BLaER1 (cell line): ENCODE data around the gene IFNG-AS1.

Experiments used
- H3K27ac ChIP-seq: shearing (Covaris generic); formaldehyde crosslinking; 2 replicates; pipeline ENCODE4 v1.8.1; 2022
- H3K27me3 ChIP-seq: shearing (Covaris generic); formaldehyde crosslinking; 2 replicates; pipeline ENCODE4 v1.8.1; 2022
- H3K36me3 ChIP-seq: shearing (Covaris generic); formaldehyde crosslinking; 2 replicates; pipeline ENCODE4 v1.8.1; 2022
- H3K4me1 ChIP-seq: shearing (Covaris generic); formaldehyde crosslinking; 2 replicates; pipeline ENCODE4 v1.8.1; 2022
- H3K4me2 ChIP-seq: shearing (Covaris generic); formaldehyde crosslinking; 2 replicates; pipeline ENCODE4 v1.8.1; 2022
- H3K4me3 ChIP-seq: shearing (Covaris generic); formaldehyde crosslinking; 2 replicates; pipeline ENCODE4 v1.8.1; 2022
- H3K9ac ChIP-seq: shearing (Covaris generic); formaldehyde crosslinking; 2 replicates; pipeline ENCODE4 v1.8.1; 2022
- H3K9me3 ChIP-seq: shearing (Covaris generic); formaldehyde crosslinking; 2 replicates; pipeline ENCODE4 v1.8.1; 2022
- H4K20me1 ChIP-seq: shearing (Covaris generic); formaldehyde crosslinking; 2 replicates; pipeline ENCODE4 v1.8.1; 2022
- Cebpa-rat ChIP-seq: shearing (Covaris generic); IDR thresholded peaks from 2 replicates; pipeline ENCODE4 v1.8.1; 2022

The IFNG-AS1 gene

GRCh38 chr12:67966560-67966959 is 22.7 kb upstream of the IFNG-AS1 start:
- no peak overlapping the region for H3K4me3 ChIP-seq

GRCh38 chr12:67968321-67968720 is 20.9 kb upstream of the IFNG-AS1 start:
- H3K36me3 ChIP-seq: no peaks in the 10 kb centered on the region
- H3K4me3 ChIP-seq: no peak overlapping the region
- no peak overlapping the region for H3K27ac ChIP-seq
- H3K9me3 ChIP-seq: no peaks in the 10 kb centered on the region
- no peak overlapping the region for H3K4me2 ChIP-seq
- H4K20me1 ChIP-seq: no peaks in the 10 kb centered on the region
- no peak for TF ChIP-seq Cebpa-rat
- H3K27me3 ChIP-seq: no peaks in the 10 kb centered on the region
- H3K9ac ChIP-seq: no peak overlapping the region
- peaks cover 16% of the 10 kb centered on the region for H3K4me1 ChIP-seq

More at GRCh38 chr12:67966560-67966959, 22.7 kb upstream of the IFNG-AS1 start:
- Histone ChIP-seq H3K36me3 (no peaks in the 10 kb centered on the region), H3K27ac (no peak overlapping the region), H3K9me3 (no peaks in the 10 kb centered on the region), H3K9ac (no peak overlapping the region), H3K4me1 (peaks cover 16% of the 10 kb centered on the region), H4K20me1 (no peaks in the 10 kb centered on the region), H3K27me3 (no peaks in the 10 kb centered on the region), H3K4me2 (peak overlapping the region; percentile 41)
- TF ChIP-seq Cebpa-rat: no peak

- no peaks in the 10 kb centered on the region for H3K27me3 ChIP-seq
- no peak overlapping the region for H3K4me3 ChIP-seq
- TF ChIP-seq Cebpa-rat: no peak
- H3K36me3 ChIP-seq: no peaks in the 10 kb centered on the region
- no peaks in the 10 kb centered on the region for H4K20me1 ChIP-seq
- no peaks in the 10 kb centered on the region for H3K9me3 ChIP-seq
- H3K4me2 ChIP-seq: no peak overlapping the region
- peaks cover 16% of the 10 kb centered on the region for H3K4me1 ChIP-seq
- H3K9ac ChIP-seq: no peak overlapping the region
- no peak overlapping the region for H3K27ac ChIP-seq
Observed at GRCh38 chr12:67968725-67969124, 20.5 kb upstream of the IFNG-AS1 start.

GRCh38 chr12:67969134-67969802 is 20.0 kb upstream of the IFNG-AS1 start:
- Histone ChIP-seq H3K4me3 (no peak overlapping the region), H3K9ac (no peak overlapping the region)
- no peak for TF ChIP-seq Cebpa-rat

GRCh38 chr12:67977668-67978067 is 11.6 kb upstream of the IFNG-AS1 start:
- Histone ChIP-seq H3K4me1 (no peaks in the 10 kb centered on the region), H3K9ac (no peak overlapping the region), H3K36me3 (no peaks in the 10 kb centered on the region), H3K9me3 (peaks cover 32% of the 10 kb centered on the region), H3K27me3 (no peaks in the 10 kb centered on the region), H4K20me1 (no peaks in the 10 kb centered on the region), H3K4me2 (no peak overlapping the region), H3K4me3 (no peak overlapping the region), H3K27ac (no peak overlapping the region)
- no peak for TF ChIP-seq Cebpa-rat

More at GRCh38 chr12:67969134-67969802, 20.0 kb upstream of the IFNG-AS1 start:
- no peak overlapping the region for H3K4me2 ChIP-seq
- peaks cover 16% of the 10 kb centered on the region for H3K4me1 ChIP-seq
- no peaks in the 10 kb centered on the region for H3K27me3 ChIP-seq
- no peaks in the 10 kb centered on the region for H3K9me3 ChIP-seq
- no peaks in the 10 kb centered on the region for H3K36me3 ChIP-seq
- no peak overlapping the region for H3K27ac ChIP-seq
- H4K20me1 ChIP-seq: no peaks in the 10 kb centered on the region

- Histone ChIP-seq H3K9me3 (peaks cover 35% of the 10 kb centered on the region), H3K27ac (no peak overlapping the region), H4K20me1 (no peaks in the 10 kb centered on the region), H3K27me3 (no peaks in the 10 kb centered on the region), H3K4me1 (0 out of 2 replicates have a peak, but pooled peaks cover 6% of the 10 kb centered on the region), H3K4me3 (no peak overlapping the region), H3K36me3 (no peaks in the 10 kb centered on the region), H3K4me2 (no peak overlapping the region), H3K9ac (no peak overlapping the region)
- no peak for TF ChIP-seq Cebpa-rat
Observed at GRCh38 chr12:67980391-67980790, 8.9 kb upstream of the IFNG-AS1 start.

GRCh38 chr12:67981287-67982162 is 7.7 kb upstream of the IFNG-AS1 start:
- Histone ChIP-seq H3K27ac (no peak overlapping the region), H3K4me2 (no peak overlapping the region), H4K20me1 (no peaks in the 10 kb centered on the region), H3K4me3 (no peak overlapping the region), H3K36me3 (no peaks in the 10 kb centered on the region), H3K9ac (no peak overlapping the region), H3K4me1 (0 out of 2 replicates have a peak, but pooled peaks cover 6% of the 10 kb centered on the region), H3K27me3 (no peaks in the 10 kb centered on the region), H3K9me3 (peaks cover 37% of the 10 kb centered on the region)
- no peak for TF ChIP-seq Cebpa-rat

GRCh38 chr12:67982164-67982563 is 7.1 kb upstream of the IFNG-AS1 start:
- Histone ChIP-seq H3K9ac (no peak overlapping the region), H3K27me3 (no peaks in the 10 kb centered on the region), H3K27ac (no peak overlapping the region), H3K4me1 (0 out of 2 replicates have a peak, but pooled peaks cover 6% of the 10 kb centered on the region), H3K4me3 (no peak overlapping the region), H4K20me1 (no peaks in the 10 kb centered on the region), H3K9me3 (peaks cover 34% of the 10 kb centered on the region), H3K36me3 (no peaks in the 10 kb centered on the region), H3K4me2 (no peak overlapping the region)
- TF ChIP-seq Cebpa-rat: no peak

GRCh38 chr12:67986632-67987031 is 2.6 kb upstream of the IFNG-AS1 start:
- Histone ChIP-seq H3K27me3 (no peaks in the 10 kb centered on the region), H3K4me3 (no peak overlapping the region), H3K36me3 (no peaks in the 10 kb centered on the region), H3K27ac (no peak overlapping the region), H4K20me1 (no peaks in the 10 kb centered on the region), H3K4me1 (peaks cover 47% of the 10 kb centered on the region), H3K9ac (no peak overlapping the region), H3K4me2 (no peak overlapping the region), H3K9me3 (peaks cover 22% of the 10 kb centered on the region)
- no peak for TF ChIP-seq Cebpa-rat

GRCh38 chr12:67988601-67989021 is 636 bp upstream of the IFNG-AS1 start:
- Histone ChIP-seq H3K27me3 (no peaks in the 10 kb centered on the region), H3K36me3 (no peaks in the 10 kb centered on the region), H3K9me3 (peaks cover 22% of the 10 kb centered on the region), H3K27ac (peak overlapping the region; percentile 73), H3K4me1 (peaks cover 42% of the 10 kb centered on the region), H4K20me1 (no peaks in the 10 kb centered on the region), H3K4me2 (peak overlapping the region; percentile 82), H3K9ac (no peak overlapping the region), H3K4me3 (no peak overlapping the region)
- no peak for TF ChIP-seq Cebpa-rat
